Skeletal muscle tissue (tissue), 4 donors: Measurements from ENCODE around the gene TBX21. TPM values are rescaled to one million over a fixed set of nuclear protein-coding genes. Genes with fewer than 3 reads are reported as not detected.

Experiments used
- H3K27ac ChIP-seq: one replicate; pipeline ENCODE4 v1.7.0; 2013; ENCODE audit warnings: mild to moderate bottlenecking, low read depth, low read length, inconsistent platforms
- H3K27me3 ChIP-seq, 3 donors: one replicate each; pipeline ENCODE4 v1.7.0; 2013; ENCODE audit warnings: low read length in 3 of 3; ENCODE audit not compliant: control insufficient read depth in 3 of 3, insufficient read depth in 3 of 3
- H3K36me3 ChIP-seq, 3 donors: one replicate each; pipeline ENCODE4 v1.7.0; 2013; ENCODE audit warnings: low read length in 3 of 3; ENCODE audit not compliant: control insufficient read depth in 3 of 3, insufficient read depth in 3 of 3
- H3K4me1 ChIP-seq, 3 donors: one replicate each; pipeline ENCODE4 v1.7.0; 2013; ENCODE audit warnings: low read length in 3 of 3, mild to moderate bottlenecking in 3 of 3; ENCODE audit not compliant: control insufficient read depth in 3 of 3, insufficient read depth in 3 of 3
- H3K4me3 ChIP-seq, 3 donors: one replicate each; pipeline ENCODE4 v1.7.0; 2013; ENCODE audit warnings: low read length in 3 of 3
- H3K9ac ChIP-seq, 3 donors: one replicate each; pipeline ENCODE4 v1.7.0; 2013; ENCODE audit warnings: low read length in 3 of 3, mild to moderate bottlenecking in 3 of 3, moderate library complexity in 2 of 3, low read depth in 1 of 3
- H3K9me3 ChIP-seq, 3 donors: one replicate each; pipeline ENCODE4 v1.7.0; 2013; ENCODE audit warnings: low read length in 3 of 3; ENCODE audit not compliant: control insufficient read depth in 3 of 3
- total RNA-seq: library from RNA; depleted of rRNA; stranded (reverse); fragments of >200 nt; gene quantifications from one replicate; pipeline ENCODE4 v1.2.3, GENCODE V29; 2014
- donor health status: Osteomylitis.

TBX21 gene
- total RNA-seq, 1 donor from 2014 or later: not detected

- H3K9me3 ChIP-seq: no peaks in the 10 kb centered on the region
- H3K36me3 ChIP-seq: peaks cover 7 to 10% (median 7%) of the 10 kb centered on the region in 3 donors
- H3K27me3 ChIP-seq: peaks cover 25 to 57% (median 29%) of the 10 kb centered on the region in 3 donors
- no peak overlapping the region for H3K27ac ChIP-seq
- no peaks in the 10 kb centered on the region for H3K4me1 ChIP-seq
- no peak overlapping the region for H3K9ac ChIP-seq
- no peak overlapping the region for H3K4me3 ChIP-seq
Measured at GRCh38 chr17:47713980-47714700, 18.9 kb upstream of the TBX21 start.

- peaks cover 7% of the 10 kb centered on the region in 3 donors for H3K36me3 ChIP-seq
- no peak overlapping the region for H3K4me3 ChIP-seq
- peaks cover 32 to 64% (median 35%) of the 10 kb centered on the region in 3 donors for H3K27me3 ChIP-seq
- H3K9ac ChIP-seq: no peak overlapping the region
- no peaks in the 10 kb centered on the region for H3K9me3 ChIP-seq
- H3K4me1 ChIP-seq: no peaks in the 10 kb centered on the region
- H3K27ac ChIP-seq: no peak overlapping the region
Measured at GRCh38 chr17:47714773-47715396, 18.2 kb upstream of the TBX21 start.

GRCh38 chr17:47715669-47716325, 17.2 kb upstream of the TBX21 start:
- Histone ChIP-seq H3K4me1 (peaks cover 0 to 2% (median 0%) of the 10 kb centered on the region in 3 donors), H3K36me3 (peaks cover 0 to 4% (median 2%) of the 10 kb centered on the region in 3 donors), H3K27me3 (peaks cover 42 to 74% (median 44%) of the 10 kb centered on the region in 3 donors), H3K4me3 (no peak overlapping the region), H3K27ac (no peak overlapping the region), H3K9me3 (no peaks in the 10 kb centered on the region), H3K9ac (no peak overlapping the region)

DNA sequence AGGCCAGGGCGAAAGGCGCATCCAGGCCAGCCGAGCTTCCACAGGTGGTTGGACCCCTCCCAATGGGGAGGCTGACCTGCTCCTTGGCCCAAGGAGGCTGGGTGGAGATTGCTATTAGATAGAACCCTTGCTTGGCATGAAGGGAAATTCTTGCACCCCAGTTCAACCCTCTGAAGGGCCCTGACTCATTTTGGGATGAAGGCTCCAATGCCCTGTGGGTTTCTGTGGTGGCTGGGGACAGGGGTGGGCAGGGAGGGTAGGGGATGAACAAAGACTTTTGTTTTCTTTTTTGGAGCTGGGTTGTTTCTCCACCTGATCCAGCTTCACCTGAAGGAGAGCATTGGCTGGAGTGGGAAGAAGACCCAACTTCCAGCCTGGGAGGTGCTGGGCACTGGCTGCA, 16.7 kb upstream of the TBX21 start:
- Histone ChIP-seq H3K4me3 (no peak overlapping the region), H3K9ac (no peak overlapping the region), H3K27ac (no peak overlapping the region), H3K36me3 (peaks cover 0 to under 1% (median 0%) of the 10 kb centered on the region in 3 donors), H3K27me3 (peaks cover 47 to 79% (median 50%) of the 10 kb centered on the region in 3 donors), H3K9me3 (no peaks in the 10 kb centered on the region), H3K4me1 (peaks cover 0 to 5% (median 0%) of the 10 kb centered on the region in 3 donors)

DNA sequence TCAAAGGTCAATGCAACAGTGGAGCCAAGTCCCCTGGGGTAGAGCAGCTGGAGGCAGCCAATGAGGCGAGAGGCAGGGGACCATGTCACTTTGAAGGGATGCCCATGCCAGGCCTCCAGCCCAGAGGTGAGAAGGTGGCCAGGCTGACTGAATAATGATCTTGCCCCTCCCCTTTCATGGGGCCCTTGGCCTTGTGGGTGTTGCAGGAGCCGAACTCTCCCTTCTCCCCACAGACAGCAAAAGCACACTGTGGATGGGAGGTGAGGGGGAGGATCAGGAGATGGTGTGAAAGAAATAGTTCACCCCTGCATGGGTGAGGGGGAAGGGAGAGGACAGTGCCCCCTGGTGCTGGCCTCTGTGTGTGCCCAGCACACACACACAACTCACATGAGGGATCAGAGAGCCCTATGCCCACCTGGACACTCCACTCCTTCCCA, 15.8 kb upstream of the TBX21 start:
- Histone ChIP-seq H3K27ac (no peak overlapping the region), H3K27me3 (peaks cover 56 to 85% (median 59%) of the 10 kb centered on the region in 3 donors), H3K4me1 (peaks cover 0 to 5% (median 3%) of the 10 kb centered on the region in 3 donors), H3K4me3 (no peak overlapping the region), H3K36me3 (no peaks in the 10 kb centered on the region), H3K9me3 (no peaks in the 10 kb centered on the region), H3K9ac (no peak overlapping the region)

DNA sequence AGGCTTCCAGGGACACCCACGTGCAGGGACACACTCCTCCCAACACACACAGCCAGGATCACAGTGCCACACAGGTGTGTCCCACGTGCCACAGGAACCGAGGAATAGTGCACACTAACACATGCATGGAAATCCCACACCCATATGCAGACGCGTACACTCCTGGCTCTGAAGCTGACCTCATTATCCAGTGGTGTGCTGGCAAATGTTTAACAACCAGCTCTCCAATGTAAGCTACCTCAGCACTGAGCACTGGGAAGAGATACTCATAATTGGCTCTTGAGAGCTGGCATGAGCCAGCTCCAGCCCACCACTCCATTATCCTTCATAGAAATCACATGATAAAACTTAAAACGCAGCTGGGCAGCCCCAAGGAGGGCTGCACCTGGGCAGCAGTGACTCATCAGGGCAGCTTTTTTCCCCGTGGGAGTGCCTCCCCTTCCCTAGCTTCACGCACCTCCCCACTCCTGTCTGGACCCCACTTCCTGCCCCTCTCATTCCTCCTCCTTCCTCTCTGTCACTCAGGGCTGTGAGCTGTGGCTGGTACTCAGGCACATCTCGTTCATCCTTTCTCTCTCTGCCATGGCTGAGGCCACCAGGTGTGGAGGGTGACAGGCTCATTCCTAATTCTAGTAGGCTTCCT, 14.9 kb upstream of the TBX21 start:
- Histone ChIP-seq H3K9ac (no peak overlapping the region), H3K27ac (no peak overlapping the region), H3K4me3 (no peak overlapping the region), H3K27me3 (peaks cover 58 to 87% (median 63%) of the 10 kb centered on the region in 3 donors), H3K36me3 (no peaks in the 10 kb centered on the region), H3K9me3 (no peaks in the 10 kb centered on the region), H3K4me1 (peaks cover 0 to 5% (median 3%) of the 10 kb centered on the region in 3 donors)

- no peaks in the 10 kb centered on the region for H3K36me3 ChIP-seq
- H3K9ac ChIP-seq: no peak overlapping the region
- peaks cover 52 to 85% (median 61%) of the 10 kb centered on the region in 3 donors for H3K27me3 ChIP-seq
- H3K4me3 ChIP-seq: no peak overlapping the region
- H3K4me1 ChIP-seq: peaks cover 0 to 5% (median 3%) of the 10 kb centered on the region in 3 donors
- no peak overlapping the region for H3K27ac ChIP-seq
- H3K9me3 ChIP-seq: no peaks in the 10 kb centered on the region
Measured at GRCh38 chr17:47718634-47719405, 14.2 kb upstream of the TBX21 start.

DNA sequence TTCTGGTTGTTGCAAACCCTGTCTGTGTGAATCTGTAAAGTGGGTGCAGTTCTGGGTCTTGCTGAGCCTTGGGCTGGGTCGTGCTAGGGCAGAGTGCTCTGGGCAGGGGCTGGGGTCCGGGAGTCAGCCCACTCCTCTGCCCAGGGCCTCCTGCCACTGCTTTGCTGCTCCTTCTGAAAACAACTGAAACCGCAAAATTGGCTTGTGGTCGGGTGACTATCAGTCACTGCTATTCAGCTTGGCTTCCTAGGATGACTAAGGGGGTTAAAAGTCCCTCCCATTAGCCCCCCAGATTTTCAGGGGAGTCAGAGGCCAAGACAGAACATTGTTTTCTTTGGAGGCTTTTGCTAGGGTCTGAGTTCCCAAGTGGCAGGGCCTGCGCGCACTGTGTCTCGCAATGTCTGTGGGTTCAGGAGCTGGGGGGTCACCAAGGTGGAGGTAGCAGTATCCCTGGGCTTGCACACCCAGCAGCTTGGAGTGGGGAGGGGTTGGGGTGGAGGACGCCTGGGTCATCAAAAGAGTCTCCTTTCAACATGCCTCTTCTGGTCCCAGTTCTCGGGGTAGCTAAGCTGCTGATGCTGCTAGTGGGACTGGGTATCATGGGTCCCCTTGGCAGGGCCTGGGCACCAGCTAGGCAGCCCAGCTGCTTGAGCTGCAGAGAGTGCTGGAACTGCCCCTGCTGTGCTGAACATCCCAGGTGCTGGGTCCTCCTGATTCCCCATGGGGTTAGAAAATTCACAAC, 13.5 kb upstream of the TBX21 start:
- Histone ChIP-seq H3K4me3 (no peak overlapping the region), H3K27ac (no peak overlapping the region), H3K36me3 (no peaks in the 10 kb centered on the region), H3K4me1 (peaks cover 0 to 5% (median 3%) of the 10 kb centered on the region in 3 donors), H3K27me3 (peaks cover 58 to 85% (median 64%) of the 10 kb centered on the region in 3 donors), H3K9me3 (no peaks in the 10 kb centered on the region), H3K9ac (no peak overlapping the region)

- H3K9ac ChIP-seq: no peak overlapping the region
- no peak overlapping the region for H3K4me3 ChIP-seq
- H3K27me3 ChIP-seq: peaks cover 59 to 86% (median 63%) of the 10 kb centered on the region in 3 donors
- no peaks in the 10 kb centered on the region for H3K9me3 ChIP-seq
- H3K4me1 ChIP-seq: peaks cover 0 to 5% (median 3%) of the 10 kb centered on the region in 3 donors
- no peaks in the 10 kb centered on the region for H3K36me3 ChIP-seq
- no peak overlapping the region for H3K27ac ChIP-seq
Measured at GRCh38 chr17:47720196-47720595, 12.8 kb upstream of the TBX21 start.
